Effector memory CD4-positive, alpha-beta T cell (primary cell): ENCODE results near the gene PDE1C.

ENCODE experiments used
- DNase-seq, 3 donors: peaks; one replicate each; pipeline ENCODE4 v3.0.0-alpha.2; 2020
- H3K27ac ChIP-seq: 2 replicates; pipeline ENCODE4 v1.7.0; 2013; ENCODE audit warnings: mild to moderate bottlenecking, low read length, moderate library complexity; ENCODE audit not compliant: insufficient read depth, poor library complexity, severe bottlenecking
- H3K27me3 ChIP-seq: replicated peaks from 2 replicates; pipeline ENCODE4 v1.7.0; 2013; ENCODE audit warnings: mild to moderate bottlenecking, low read length; ENCODE audit not compliant: insufficient read depth, control insufficient read depth, poor library complexity, severe bottlenecking
- H3K36me3 ChIP-seq: 2 replicates; pipeline ENCODE4 v1.7.0; 2013; ENCODE audit warnings: mild to moderate bottlenecking, low read length, moderate library complexity; ENCODE audit not compliant: control insufficient read depth, insufficient read depth
- H3K4me1 ChIP-seq: 2 replicates; pipeline ENCODE4 v1.7.0; 2013; ENCODE audit warnings: low read length, mild to moderate bottlenecking; ENCODE audit not compliant: control insufficient read depth, insufficient read depth, poor library complexity, severe bottlenecking
- H3K4me3 ChIP-seq: 2 replicates; pipeline ENCODE4 v1.7.0; 2013; ENCODE audit warnings: low read length, low read depth, mild to moderate bottlenecking; ENCODE audit not compliant: insufficient read depth, poor library complexity, severe bottlenecking
- H3K9me3 ChIP-seq: 2 replicates; pipeline ENCODE4 v1.7.0; 2013; ENCODE audit warnings: mild to moderate bottlenecking, low read length, moderate library complexity; ENCODE audit not compliant: control insufficient read depth

PDE1C gene

DNA sequence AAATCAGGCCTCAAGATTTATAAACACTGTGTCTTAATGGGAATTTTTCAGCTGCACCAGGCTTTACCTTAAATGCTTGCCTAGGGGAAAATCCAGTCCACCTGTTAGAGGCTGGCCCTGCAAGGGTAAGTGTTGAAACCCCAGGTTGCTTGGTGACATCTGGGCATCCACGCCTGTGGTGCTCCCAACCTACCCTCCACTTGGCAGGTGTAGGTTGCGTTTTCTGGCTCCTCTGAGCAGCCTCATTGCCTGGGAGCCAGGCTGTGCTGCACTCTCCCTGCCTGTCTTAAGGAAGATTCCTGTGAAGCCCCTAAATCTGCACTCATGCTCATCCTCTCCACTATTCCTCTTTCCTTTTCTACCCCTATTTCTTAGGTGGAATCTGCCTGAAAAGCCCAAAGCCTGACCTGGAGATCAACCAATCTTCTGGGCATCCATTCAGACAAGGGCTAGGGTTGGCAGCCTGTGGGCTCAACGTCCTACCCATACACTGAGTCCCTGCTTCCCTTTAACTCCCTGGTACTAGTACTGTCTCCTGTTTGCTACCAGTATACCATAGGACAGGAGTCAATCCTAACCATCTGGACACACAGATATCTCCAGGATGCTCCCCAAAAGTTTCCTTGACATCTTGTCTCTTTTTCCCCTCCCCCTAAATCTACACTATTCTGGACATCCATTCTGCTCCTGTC, 150.4 kb downstream of the PDE1C start:
- H3K36me3 ChIP-seq = no peaks in the 10 kb centered on the region
- H3K4me1 ChIP-seq = no peaks in the 10 kb centered on the region
- H3K27me3 ChIP-seq = no peaks in the 10 kb centered on the region
- no peak overlapping the region for H3K4me3 ChIP-seq
- H3K9me3 ChIP-seq = no peaks in the 10 kb centered on the region
- H3K27ac ChIP-seq = no peak overlapping the region
- no peak for DNase-seq

GRCh38 chr7:31918706-31919393, 151.4 kb downstream of the PDE1C start:
- Histone ChIP-seq H3K27me3 (no peaks in the 10 kb centered on the region), H3K4me3 (no peak overlapping the region), H3K36me3 (no peaks in the 10 kb centered on the region), H3K4me1 (no peaks in the 10 kb centered on the region), H3K9me3 (no peaks in the 10 kb centered on the region), H3K27ac (no peak overlapping the region)
- no peak for DNase-seq

DNA sequence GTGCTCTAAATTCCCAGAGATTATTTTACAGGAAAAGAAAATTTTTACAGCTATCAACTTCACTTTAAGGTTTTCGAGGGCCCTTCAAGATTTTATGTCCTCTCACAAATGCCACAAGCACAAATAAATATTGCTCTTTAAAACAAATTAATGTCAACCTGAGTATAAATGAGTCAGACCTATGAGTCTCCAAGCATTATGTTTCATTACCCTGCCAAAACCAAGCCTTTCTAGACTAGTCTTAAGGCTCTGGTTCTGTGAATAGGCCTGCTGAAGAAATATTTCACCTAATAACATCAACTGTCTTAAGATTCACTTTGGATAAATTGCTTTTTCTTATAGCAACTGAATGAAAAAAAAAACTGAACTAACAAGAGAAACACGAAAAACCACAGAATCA, 153.0 kb downstream of the PDE1C start:
- H3K36me3 ChIP-seq = no peaks in the 10 kb centered on the region
- no peaks in the 10 kb centered on the region for H3K27me3 ChIP-seq
- H3K4me3 ChIP-seq = no peak overlapping the region
- no peaks in the 10 kb centered on the region for H3K4me1 ChIP-seq
- H3K27ac ChIP-seq = no peak overlapping the region
- H3K9me3 ChIP-seq = no peaks in the 10 kb centered on the region
- DNase-seq = no peak

- no peaks in the 10 kb centered on the region for H3K4me1 ChIP-seq
- DNase-seq = no peak
- H3K27ac ChIP-seq = no peak overlapping the region
- no peaks in the 10 kb centered on the region for H3K9me3 ChIP-seq
- no peaks in the 10 kb centered on the region for H3K36me3 ChIP-seq
- H3K27me3 ChIP-seq = no peaks in the 10 kb centered on the region
- no peak overlapping the region for H3K4me3 ChIP-seq
Measured at GRCh38 chr7:31910191-31910590, 160.0 kb downstream of the PDE1C start.

- Histone ChIP-seq H3K36me3 (no peaks in the 10 kb centered on the region), H3K4me1 (no peaks in the 10 kb centered on the region), H3K9me3 (no peaks in the 10 kb centered on the region), H3K27ac (no peak overlapping the region), H3K27me3 (no peaks in the 10 kb centered on the region), H3K4me3 (no peak overlapping the region)
- DNase-seq = no peak
Measured at GRCh38 chr7:31906479-31907171, 163.6 kb downstream of the PDE1C start.

- no peaks in the 10 kb centered on the region for H3K9me3 ChIP-seq
Measured at GRCh38 chr7:31903962-31904361, 166.2 kb downstream of the PDE1C start.

DNA sequence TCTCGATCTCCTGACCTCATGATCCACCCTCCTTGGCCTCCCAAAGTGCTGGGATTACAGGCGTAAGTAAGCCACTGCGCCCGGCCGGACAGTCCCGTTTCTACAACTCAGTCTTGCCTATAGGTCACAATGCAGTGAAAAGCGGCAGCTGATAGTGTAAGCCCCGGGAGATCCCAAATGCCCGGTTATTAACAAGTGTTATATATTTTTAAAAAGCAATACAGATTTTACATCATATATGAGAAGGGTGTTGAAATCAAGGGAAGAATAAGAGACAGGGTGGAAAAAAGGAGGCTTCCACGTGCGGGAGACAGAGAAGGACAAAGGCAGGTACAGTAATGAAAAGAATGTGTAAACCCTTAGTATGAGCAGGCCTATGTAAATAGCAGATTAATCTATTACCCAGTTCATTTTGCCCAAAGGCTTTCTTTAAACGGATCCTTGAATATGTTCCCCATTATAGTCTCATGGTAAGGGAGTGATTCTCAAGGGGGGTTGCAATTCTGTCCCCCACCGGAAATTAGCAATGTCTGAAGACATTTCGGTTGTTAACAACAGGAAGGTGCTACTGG, 170.8 kb downstream of the PDE1C start:
- H3K36me3 ChIP-seq = no peaks in the 10 kb centered on the region
- H3K4me3 ChIP-seq = no peak overlapping the region
- no peaks in the 10 kb centered on the region for H3K27me3 ChIP-seq
- no peak for DNase-seq
- no peaks in the 10 kb centered on the region for H3K4me1 ChIP-seq
- H3K27ac ChIP-seq = no peak overlapping the region
- H3K9me3 ChIP-seq = no peaks in the 10 kb centered on the region

More at GRCh38 chr7:31903962-31904361, 166.2 kb downstream of the PDE1C start:
- Histone ChIP-seq H3K27me3 (no peaks in the 10 kb centered on the region), H3K4me1 (no peaks in the 10 kb centered on the region), H3K36me3 (no peaks in the 10 kb centered on the region), H3K4me3 (no peak overlapping the region), H3K27ac (no peak overlapping the region)
- no peak for DNase-seq

DNA sequence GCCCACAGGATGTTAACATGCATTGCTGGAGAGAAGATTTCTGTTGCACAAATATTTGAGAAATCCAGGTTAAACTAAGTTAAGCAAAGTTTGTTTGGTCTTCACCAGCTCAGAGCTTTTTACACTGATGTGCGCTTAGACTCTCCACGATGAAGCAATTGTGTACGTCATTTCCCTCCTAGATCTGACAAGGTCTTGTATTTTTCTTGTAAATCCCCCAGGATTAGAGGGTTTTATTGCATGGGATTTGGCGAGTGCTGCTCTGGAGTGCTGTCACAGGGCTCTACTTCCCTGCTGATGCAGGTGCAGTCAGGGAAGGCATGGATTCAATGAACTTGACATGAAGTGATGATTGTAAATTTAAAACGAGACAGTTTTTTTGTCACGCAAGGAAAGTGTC, 173.3 kb downstream of the PDE1C start:
- H3K36me3 ChIP-seq = no peaks in the 10 kb centered on the region
- H3K27me3 ChIP-seq = no peaks in the 10 kb centered on the region
- no peak overlapping the region for H3K4me3 ChIP-seq
- H3K4me1 ChIP-seq = no peaks in the 10 kb centered on the region
- no peak overlapping the region for H3K27ac ChIP-seq
- DNase-seq = no peak
- H3K9me3 ChIP-seq = no peaks in the 10 kb centered on the region

GRCh38 chr7:31894308-31894707, 175.9 kb downstream of the PDE1C start:
- Histone ChIP-seq H3K27ac (no peak overlapping the region), H3K4me3 (no peak overlapping the region), H3K4me1 (no peaks in the 10 kb centered on the region), H3K36me3 (no peaks in the 10 kb centered on the region), H3K9me3 (no peaks in the 10 kb centered on the region), H3K27me3 (no peaks in the 10 kb centered on the region)
- DNase-seq = no peak

DNA sequence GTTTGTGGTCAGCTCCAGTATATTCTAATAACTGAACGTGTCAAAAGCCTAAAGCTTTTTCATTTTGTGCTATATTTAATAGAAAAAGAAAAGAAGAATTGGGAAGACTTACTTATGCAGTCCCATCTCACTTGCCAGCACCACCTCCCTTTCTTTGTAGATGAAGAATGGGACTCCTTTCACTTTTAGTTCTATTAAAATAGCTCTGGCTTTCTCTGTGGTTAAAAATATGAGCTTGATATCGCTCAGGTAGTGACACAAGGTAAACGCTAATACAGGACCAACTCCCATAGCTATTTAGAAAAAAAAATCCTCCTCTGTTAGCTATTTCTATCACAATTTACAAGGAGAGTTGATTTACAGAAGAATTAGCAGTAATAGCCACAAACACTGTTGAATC, 176.8 kb downstream of the PDE1C start:
- H3K36me3 ChIP-seq = no peaks in the 10 kb centered on the region
- H3K27me3 ChIP-seq = no peaks in the 10 kb centered on the region
- H3K27ac ChIP-seq = no peak overlapping the region
- H3K9me3 ChIP-seq = no peaks in the 10 kb centered on the region
- H3K4me1 ChIP-seq = no peaks in the 10 kb centered on the region
- DNase-seq = no peak
- H3K4me3 ChIP-seq = no peak overlapping the region
